PC-3 (cell line): Measurements from ENCODE around the gene ARPC4.

Source experiments
- CTCF ChIP-seq: fragments of 300-600 bp; sonication (generic); conservative IDR thresholded peaks from 2 replicates; pipeline ENCODE4 v1.5.1; 2017; ENCODE audit warnings: antibody characterized with exemption, low read depth, mild to moderate bottlenecking, low read length
- EZH2phosphoT487 ChIP-seq: fragments of 300-600 bp; sonication (generic); IDR thresholded peaks from 2 replicates; pipeline ENCODE4 v1.6.1; 2018; ENCODE audit warnings: mild to moderate bottlenecking, antibody characterized with exemption, low read length, borderline replicate concordance

DNA sequence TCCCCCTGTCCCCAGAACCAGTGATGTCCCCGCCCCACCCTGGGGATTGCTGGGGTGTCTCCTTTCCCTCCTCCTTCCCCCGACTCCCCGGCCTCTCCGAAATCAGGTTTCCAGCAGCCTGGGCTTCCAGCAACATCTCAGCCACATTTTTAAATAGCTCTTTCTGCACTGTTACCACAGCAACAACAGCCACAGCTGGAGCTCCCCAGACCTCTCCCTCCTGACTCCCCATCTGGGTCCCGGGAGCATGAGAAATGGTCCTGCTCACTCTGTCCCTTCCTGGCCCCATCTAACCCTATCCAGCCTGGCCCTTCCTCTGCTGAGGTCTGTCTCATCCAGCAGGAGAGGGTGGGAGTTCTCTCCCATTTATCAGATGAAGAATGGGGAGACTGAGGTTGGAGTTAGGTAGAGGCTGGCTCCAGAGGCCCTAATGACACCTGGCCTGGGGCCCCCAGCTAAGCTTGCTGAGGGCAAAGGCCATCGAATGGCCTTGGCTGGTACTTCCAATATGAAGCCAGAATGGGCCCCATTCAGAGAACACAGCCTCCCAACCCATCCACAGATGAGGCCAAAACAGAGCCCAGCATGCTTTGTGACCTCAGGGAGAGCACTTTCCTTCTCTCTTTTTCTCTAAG lies 24.6 kb upstream of the ARPC4 start:
- TF ChIP-seq CTCF: no peak
- TF ChIP-seq EZH2phosphoT487: no peak
